ENCODE results near the gene USP36.

USP36 gene

GRCh38 chr17:78808163-78808562 lies 32.5 kb downstream of the USP36 start:
- Histone ChIP-seq H3K36me3 (ENCODE audit: control insufficient read depth, low read length) (peaks cover 89% of the 10 kb centered on the region), H3K9me3 (ENCODE audit: control insufficient read depth, insufficient read depth, low read length) (no peaks in the 10 kb centered on the region), H3K27me3 (ENCODE audit: control insufficient read depth, low read length) (no peaks in the 10 kb centered on the region), H3F3A (ENCODE audit: control insufficient read depth, insufficient read depth) (no peaks in the 10 kb centered on the region), H3K27ac (ENCODE audit: low read depth, low read length) (no peak overlapping the region), H4K20me1 (ENCODE audit: control insufficient read depth, insufficient read depth, low read depth, low read length) (no peaks in the 10 kb centered on the region), H3K4me1 (ENCODE audit: control insufficient read depth, low read length) (no peaks in the 10 kb centered on the region), H3K9me2 (replicated peaks; ENCODE audit: control insufficient read depth, low read length) (no peaks in the 10 kb centered on the region), H3K79me2 (ENCODE audit: control insufficient read depth, low read length) (peaks cover 7% of the 10 kb centered on the region), H3K4me2 (ENCODE audit: low read length) (no peak overlapping the region), H3K4me3 (ENCODE audit: low read length) (no peak overlapping the region)
- no peak for TF ChIP-seq EZH2phosphoT487 (IDR thresholded peaks at IDR 0.05; ENCODE audit: borderline replicate concordance, low read length)
- no peak for TF ChIP-seq CTCF (IDR thresholded peaks at IDR 0.05; ENCODE audit: low read depth, low read length, poor library complexity, severe bottlenecking)

GRCh38 chr17:78806451-78806850 lies 34.2 kb downstream of the USP36 start:
- H3K27ac ChIP-seq (ENCODE audit: low read depth, low read length), result no peak overlapping the region
- peaks cover 10% of the 10 kb centered on the region for H3K79me2 ChIP-seq (ENCODE audit: control insufficient read depth, low read length)
- no peaks in the 10 kb centered on the region for H3K4me1 ChIP-seq (ENCODE audit: control insufficient read depth, low read length)
- TF ChIP-seq EZH2phosphoT487 (IDR thresholded peaks at IDR 0.05; ENCODE audit: borderline replicate concordance, low read length) (no peak), CTCF (IDR thresholded peaks at IDR 0.05; ENCODE audit: low read depth, low read length, poor library complexity, severe bottlenecking) (no peak)
- H4K20me1 ChIP-seq (ENCODE audit: control insufficient read depth, insufficient read depth, low read depth, low read length), result no peaks in the 10 kb centered on the region
- H3K27me3 ChIP-seq (ENCODE audit: control insufficient read depth, low read length), result no peaks in the 10 kb centered on the region
- H3F3A ChIP-seq (ENCODE audit: control insufficient read depth, insufficient read depth), result no peaks in the 10 kb centered on the region
- no peaks in the 10 kb centered on the region for H3K9me3 ChIP-seq (ENCODE audit: control insufficient read depth, insufficient read depth, low read length)
- H3K4me2 ChIP-seq (ENCODE audit: low read length), result no peak overlapping the region
- no peaks in the 10 kb centered on the region for H3K9me2 ChIP-seq (replicated peaks; ENCODE audit: control insufficient read depth, low read length)
- no peak overlapping the region for H3K4me3 ChIP-seq (ENCODE audit: low read length)
- peaks cover 88% of the 10 kb centered on the region for H3K36me3 ChIP-seq (ENCODE audit: control insufficient read depth, low read length)

- peaks cover 85% of the 10 kb centered on the region for H3K36me3 ChIP-seq (ENCODE audit: control insufficient read depth, low read length)
- no peak overlapping the region for H3K27ac ChIP-seq (ENCODE audit: low read depth, low read length)
- H3K4me2 ChIP-seq (ENCODE audit: low read length), result no peak overlapping the region
- no peaks in the 10 kb centered on the region for H3K27me3 ChIP-seq (ENCODE audit: control insufficient read depth, low read length)
- H3K79me2 ChIP-seq (ENCODE audit: control insufficient read depth, low read length), result peaks cover 10% of the 10 kb centered on the region
- no peaks in the 10 kb centered on the region for H3K9me3 ChIP-seq (ENCODE audit: control insufficient read depth, insufficient read depth, low read length)
- H3K4me3 ChIP-seq (ENCODE audit: low read length), result no peak overlapping the region
- no peaks in the 10 kb centered on the region for H4K20me1 ChIP-seq (ENCODE audit: control insufficient read depth, insufficient read depth, low read depth, low read length)
- no peaks in the 10 kb centered on the region for H3K4me1 ChIP-seq (ENCODE audit: control insufficient read depth, low read length)
- H3K9me2 ChIP-seq (replicated peaks; ENCODE audit: control insufficient read depth, low read length), result no peaks in the 10 kb centered on the region
- H3F3A ChIP-seq (ENCODE audit: control insufficient read depth, insufficient read depth), result no peaks in the 10 kb centered on the region
- TF ChIP-seq EZH2phosphoT487 (IDR thresholded peaks at IDR 0.05; ENCODE audit: borderline replicate concordance, low read length) (no peak), CTCF (IDR thresholded peaks at IDR 0.05; ENCODE audit: low read depth, low read length, poor library complexity, severe bottlenecking) (no peak)
Measured at GRCh38 chr17:78805301-78805700, 35.3 kb downstream of the USP36 start.

GRCh38 chr17:78804777-78805176 lies 35.8 kb downstream of the USP36 start:
- H3K27me3 ChIP-seq (ENCODE audit: control insufficient read depth, low read length), result no peaks in the 10 kb centered on the region
- H3K36me3 ChIP-seq (ENCODE audit: control insufficient read depth, low read length), result peaks cover 83% of the 10 kb centered on the region
- H3F3A ChIP-seq (ENCODE audit: control insufficient read depth, insufficient read depth), result no peaks in the 10 kb centered on the region
- TF ChIP-seq EZH2phosphoT487 (IDR thresholded peaks at IDR 0.05; ENCODE audit: borderline replicate concordance, low read length) (no peak), CTCF (IDR thresholded peaks at IDR 0.05; ENCODE audit: low read depth, low read length, poor library complexity, severe bottlenecking) (no peak)
- H3K9me3 ChIP-seq (ENCODE audit: control insufficient read depth, insufficient read depth, low read length), result no peaks in the 10 kb centered on the region
- no peak overlapping the region for H3K27ac ChIP-seq (ENCODE audit: low read depth, low read length)
- no peaks in the 10 kb centered on the region for H4K20me1 ChIP-seq (ENCODE audit: control insufficient read depth, insufficient read depth, low read depth, low read length)
- H3K9me2 ChIP-seq (replicated peaks; ENCODE audit: control insufficient read depth, low read length), result no peaks in the 10 kb centered on the region
- no peaks in the 10 kb centered on the region for H3K4me1 ChIP-seq (ENCODE audit: control insufficient read depth, low read length)
- H3K4me3 ChIP-seq (ENCODE audit: low read length), result no peak overlapping the region
- no peak overlapping the region for H3K4me2 ChIP-seq (ENCODE audit: low read length)
- peaks cover 10% of the 10 kb centered on the region for H3K79me2 ChIP-seq (ENCODE audit: control insufficient read depth, low read length)
